ENCODE measurements around the gene CDC26.
A peak's percentile ranks its signal among the peaks of the same experiment; 100 is the strongest.

The CDC26 gene

GRCh38 chr9:113221003-113221799 lies 54.2 kb downstream of the CDC26 start, which contains the start of the genes FKBP15 and SLC31A1:
FKBP15 (minus strand) TSS chr9:113221277; CDS start chr9:113221243, 34 bp downstream.
SLC31A1 (plus strand) TSS chr9:113221544; CDS start chr9:113256149, 34,605 bp downstream.
- H3K4me1 ChIP-seq (ENCODE audit: control insufficient read depth, insufficient read depth, low read length, poor library complexity, severe bottlenecking) = peaks cover 7% of the 10 kb centered on the region

DNA sequence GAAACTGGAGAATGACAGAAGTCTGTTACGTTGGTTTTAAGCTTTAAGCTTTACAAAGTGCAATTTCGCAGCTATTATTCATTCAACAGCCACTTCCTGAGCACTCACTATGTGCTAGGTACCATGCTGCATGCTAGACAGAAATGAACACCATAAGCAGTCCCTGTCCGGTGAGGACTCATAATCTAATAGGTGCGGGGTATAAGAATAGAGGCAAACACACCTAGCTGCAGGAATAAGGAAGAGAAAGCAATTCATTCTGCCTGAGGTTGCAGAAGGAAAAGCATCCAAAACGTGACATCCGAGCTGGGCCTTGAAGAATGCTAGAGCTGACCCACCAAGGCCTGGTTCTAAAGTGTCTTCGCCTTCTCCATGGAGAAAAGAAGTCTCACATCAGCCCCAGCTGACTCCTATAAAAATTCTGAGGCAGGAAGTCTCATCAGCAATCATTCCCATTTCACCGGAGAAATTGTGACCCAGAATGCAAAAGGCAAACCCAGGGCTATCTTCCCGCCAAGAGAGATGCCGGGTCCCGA lies 54.8 kb downstream of the CDC26 start:
- Histone ChIP-seq H3K27ac (ENCODE audit: low read depth, low read length, severe bottlenecking) (peak overlapping the region; percentile 68), H3K4me3 (ENCODE audit: extremely low read depth, insufficient read depth, low read length, poor library complexity, severe bottlenecking) (peak overlapping the region; percentile 96), H3K36me3 (ENCODE audit: control insufficient read depth, insufficient read depth, low read length) (peaks cover 5% of the 10 kb centered on the region), H3K4me1 (ENCODE audit: control insufficient read depth, insufficient read depth, low read length, poor library complexity, severe bottlenecking) (peaks cover 7% of the 10 kb centered on the region), H3K9me3 (ENCODE audit: control insufficient read depth, low read length) (no peaks in the 10 kb centered on the region)
- WGBS, 2 experiments (ENCODE audit: insufficient coverage in 2 of 2) = 5 to 15% methylated on average over 8 to 9 of the region's 11 CpGs

More at GRCh38 chr9:113221003-113221799, 54.2 kb downstream of the CDC26 start, which contains the start of the genes FKBP15 and SLC31A1:
- no peaks in the 10 kb centered on the region for H3K9me3 ChIP-seq (ENCODE audit: control insufficient read depth, low read length)
- H3K27ac ChIP-seq (ENCODE audit: low read depth, low read length, severe bottlenecking) = peak within 1 kb of the TSS; percentile 68
- peaks cover 5% of the 10 kb centered on the region for H3K36me3 ChIP-seq (ENCODE audit: control insufficient read depth, insufficient read depth, low read length)
- H3K4me3 ChIP-seq (ENCODE audit: extremely low read depth, insufficient read depth, low read length, poor library complexity, severe bottlenecking) = peak within 1 kb of the TSS; percentile 96
- 0% methylated on average over 27 to 56 of the region's 65 CpGs for WGBS, 2 experiments (ENCODE audit: insufficient coverage in 2 of 2)

DNA sequence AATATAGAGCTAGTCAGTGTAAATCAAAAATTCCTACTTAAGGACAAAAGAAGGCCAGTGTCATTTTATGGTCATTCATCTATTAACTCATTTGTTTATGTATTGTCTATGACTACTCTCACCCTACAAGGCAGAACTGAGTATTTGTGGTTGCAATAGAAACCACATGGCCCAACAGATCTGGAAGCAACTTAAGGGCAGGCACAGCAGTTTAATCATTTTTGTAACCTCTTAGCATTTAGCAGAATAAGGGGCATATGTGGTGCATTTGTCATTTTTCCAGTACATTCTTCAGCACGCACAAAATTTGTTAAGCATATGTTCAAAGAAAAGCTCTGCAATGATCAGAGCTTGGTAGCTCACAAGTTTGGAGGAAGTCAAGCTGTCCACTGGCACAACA lies 55.4 kb downstream of the CDC26 start:
- H3K9me3 ChIP-seq (ENCODE audit: control insufficient read depth, low read length) = no peaks in the 10 kb centered on the region
- H3K4me3 ChIP-seq (ENCODE audit: extremely low read depth, insufficient read depth, low read length, poor library complexity, severe bottlenecking) = peak overlapping the region; percentile 96
- peaks cover 5% of the 10 kb centered on the region for H3K36me3 ChIP-seq (ENCODE audit: control insufficient read depth, insufficient read depth, low read length)
- peaks cover 7% of the 10 kb centered on the region for H3K4me1 ChIP-seq (ENCODE audit: control insufficient read depth, insufficient read depth, low read length, poor library complexity, severe bottlenecking)
- no peak overlapping the region for H3K27ac ChIP-seq (ENCODE audit: low read depth, low read length, severe bottlenecking)
- WGBS, 2 experiments (ENCODE audit: insufficient coverage in 2 of 2) = 92% methylated on average over 1 of the region's 1 CpG; no CpG with 5 or more reads in 1 of the 2 experiments

DNA sequence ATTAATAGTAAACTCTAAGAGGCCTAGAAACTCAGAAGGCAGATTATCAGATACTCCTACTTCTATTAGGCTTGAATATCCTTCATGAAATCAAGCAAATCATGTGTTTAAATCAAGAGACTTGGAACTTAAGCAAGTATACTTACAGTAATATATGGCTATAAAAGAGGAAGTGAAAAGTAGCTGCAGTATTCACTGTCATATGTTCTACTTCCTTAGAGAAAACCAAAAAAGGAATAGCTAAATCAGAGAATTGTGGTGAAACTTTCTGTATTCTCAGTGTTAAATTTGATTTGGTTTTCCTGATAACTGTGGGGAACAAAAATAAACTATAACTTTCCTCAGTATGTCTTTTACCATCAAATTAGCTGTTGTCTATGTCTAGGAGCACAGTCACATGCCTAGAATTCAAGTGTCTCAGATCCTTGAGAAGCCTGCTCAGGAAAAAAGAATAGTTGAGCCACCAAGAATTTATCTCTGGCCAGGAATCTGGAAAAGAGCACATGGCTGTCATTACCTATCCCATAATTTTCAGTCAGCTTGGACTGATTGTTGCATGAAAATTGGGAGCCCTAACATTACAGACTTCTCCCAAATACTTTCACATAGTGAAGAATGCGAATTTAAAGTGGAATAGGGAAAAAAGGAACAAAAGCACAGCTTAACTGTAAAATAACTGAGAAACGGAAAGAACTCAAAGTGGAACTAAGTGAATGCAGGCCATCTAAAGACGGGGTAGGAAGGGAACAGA lies 56.0 kb downstream of the CDC26 start:
- 82 to 84% methylated on average over 2 of the region's 3 CpGs for WGBS, 2 experiments (ENCODE audit: insufficient coverage in 2 of 2)
- no peak overlapping the region for H3K4me3 ChIP-seq (ENCODE audit: extremely low read depth, insufficient read depth, low read length, poor library complexity, severe bottlenecking)
- no peak overlapping the region for H3K27ac ChIP-seq (ENCODE audit: low read depth, low read length, severe bottlenecking)
- peaks cover 7% of the 10 kb centered on the region for H3K4me1 ChIP-seq (ENCODE audit: control insufficient read depth, insufficient read depth, low read length, poor library complexity, severe bottlenecking)
- no peaks in the 10 kb centered on the region for H3K9me3 ChIP-seq (ENCODE audit: control insufficient read depth, low read length)
- H3K36me3 ChIP-seq (ENCODE audit: control insufficient read depth, insufficient read depth, low read length) = peaks cover 11% of the 10 kb centered on the region
